Mucosa of descending colon (tissue), 3 donors: Measurements from ENCODE around the gene EGR4. TPM values are rescaled to one million over a fixed set of nuclear protein-coding genes. Genes with fewer than 3 reads are reported as not detected.
A peak's percentile ranks its signal among the peaks of the same experiment; 100 is the strongest.

ENCODE experiments used
- ATAC-seq: fragments of 200-7000 bp; cut with Tn5 transposase; one replicate; pipeline ENCODE4 v1.9.1; 2020; ENCODE audit warnings: mild to moderate bottlenecking, moderate library complexity
- DNase-seq, 3 donors: peaks; one replicate each; pipeline ENCODE4 v3.0.0-alpha.2; 2020
- H3K36me3 ChIP-seq: fragments of 200-600 bp; one replicate; pipeline ENCODE4 v1.8.0; 2021; ENCODE audit warnings: low read depth, mild to moderate bottlenecking
- H3K4me1 ChIP-seq: fragments of 200-600 bp; one replicate; pipeline ENCODE4 v1.8.0; 2021; ENCODE audit warnings: low read depth, mild to moderate bottlenecking
- H3K4me3 ChIP-seq: fragments of 200-600 bp; one replicate; pipeline ENCODE4 v1.8.0; 2021; ENCODE audit warnings: mild to moderate bottlenecking
- H3K9me3 ChIP-seq: fragments of 200-600 bp; one replicate; pipeline ENCODE4 v1.8.0; 2021; ENCODE audit warnings: mild to moderate bottlenecking
- CTCF ChIP-seq: fragments of 200-600 bp; IDR thresholded peaks from one replicate; pipeline ENCODE4 v1.8.0; 2022; ENCODE audit warnings: antibody characterized with exemption, mild to moderate bottlenecking
- intact Hi-C, 2 donors: fragments of 100-400 bp; cut with DNase I in 1 of 2; cut with micrococcal nuclease in 1 of 2; formaldehyde crosslinking; loops; one replicate each; pipeline versions ENCODE4 v1.11.0 to v1.11.1; 2022; cut with DNase I, micrococcal nuclease
- total RNA-seq, 3 donors: library from RNA; stranded (reverse); fragmentation: NEBNext Ultra II Directional in 2 of 3; extraction: Animal tissue kit (Norgen Biotek cat#: 25700) in 2 of 3; gene quantifications; one replicate each; pipeline versions ENCODE4 v1.2.1 to v1.2.4, GENCODE V29; 2021 to 2023
- donor health status: DM: no; HTN: no; CAD: no; lungs with moderate emphysema.
- donor health status: DM: no; HTN: no; CAD: no.
- donor health status: DM: no; HTN: yes; CAD: no.

Gene EGR4
- total RNA-seq, 3 donors from 2014 or later, result not detected

GRCh38 chr2:73269686-73270465, 23.5 kb downstream of the EGR4 start:
- no peak for TF ChIP-seq CTCF
- Histone ChIP-seq H3K4me3 (peak overlapping the region; percentile 17), H3K9me3 (no peaks in the 10 kb centered on the region), H3K36me3 (no peaks in the 10 kb centered on the region), H3K4me1 (peaks cover 10% of the 10 kb centered on the region)
- ATAC-seq (no peak), DNase-seq (no peak)
- intact Hi-C loops, result no loop called here

GRCh38 chr2:73268830-73269685, 24.3 kb downstream of the EGR4 start:
- Histone ChIP-seq H3K9me3 (no peaks in the 10 kb centered on the region), H3K4me1 (peaks cover 10% of the 10 kb centered on the region), H3K4me3 (peak overlapping the region; percentile 17), H3K36me3 (no peaks in the 10 kb centered on the region)
- intact Hi-C loops, result no loop called here
- DNase-seq (peak; percentile 84 to 90 (median 85)), ATAC-seq (peak; percentile 89)
- no peak for TF ChIP-seq CTCF

- Histone ChIP-seq H3K9me3 (no peaks in the 10 kb centered on the region), H3K36me3 (no peaks in the 10 kb centered on the region), H3K4me3 (no peak overlapping the region), H3K4me1 (peaks cover 10% of the 10 kb centered on the region)
- ATAC-seq, result no peak
- TF ChIP-seq CTCF, result no peak
- no peak for DNase-seq
- intact Hi-C loops, result no loop called here
Observed at GRCh38 chr2:73268366-73268829, 24.9 kb downstream of the EGR4 start.

GRCh38 chr2:73267008-73267407, 26.3 kb downstream of the EGR4 start:
- Histone ChIP-seq H3K4me3 (no peak overlapping the region), H3K36me3 (no peaks in the 10 kb centered on the region), H3K4me1 (peaks cover 10% of the 10 kb centered on the region), H3K9me3 (no peaks in the 10 kb centered on the region)
- DNase-seq, result no peak
- intact Hi-C loops, result no loop called here
- TF ChIP-seq CTCF, result no peak
- ATAC-seq, result no peak

GRCh38 chr2:73266061-73266901, 27.1 kb downstream of the EGR4 start:
- Histone ChIP-seq H3K36me3 (no peaks in the 10 kb centered on the region), H3K4me1 (peaks cover 10% of the 10 kb centered on the region), H3K9me3 (no peaks in the 10 kb centered on the region), H3K4me3 (no peak overlapping the region)
- ATAC-seq, result no peak
- TF ChIP-seq CTCF, result no peak
- DNase-seq, result no peak
- intact Hi-C loops, result no loop called here
